GM12872 (cell line): ENCODE data around the gene PPP2R2C.

Experiments used
- CTCF ChIP-seq: IDR thresholded peaks from 3 replicates; pipeline ENCODE4 v1.5.1; 2011; ENCODE audit warnings: low read depth, mild to moderate bottlenecking, low read length, moderate library complexity; ENCODE audit not compliant: insufficient read depth

Gene PPP2R2C

GRCh38 chr4:6472387-6473263 is at the start of gene PPP2R2C:
PPP2R2C (minus strand) TSS chr4:6472614; CDS start chr4:6472229, 385 bp downstream.
- no peak for TF ChIP-seq CTCF

- no peak for TF ChIP-seq CTCF
These were observed 48.6 kb upstream of the PPP2R2C start for GRCh38 chr4:6520978-6521377.

DNA sequence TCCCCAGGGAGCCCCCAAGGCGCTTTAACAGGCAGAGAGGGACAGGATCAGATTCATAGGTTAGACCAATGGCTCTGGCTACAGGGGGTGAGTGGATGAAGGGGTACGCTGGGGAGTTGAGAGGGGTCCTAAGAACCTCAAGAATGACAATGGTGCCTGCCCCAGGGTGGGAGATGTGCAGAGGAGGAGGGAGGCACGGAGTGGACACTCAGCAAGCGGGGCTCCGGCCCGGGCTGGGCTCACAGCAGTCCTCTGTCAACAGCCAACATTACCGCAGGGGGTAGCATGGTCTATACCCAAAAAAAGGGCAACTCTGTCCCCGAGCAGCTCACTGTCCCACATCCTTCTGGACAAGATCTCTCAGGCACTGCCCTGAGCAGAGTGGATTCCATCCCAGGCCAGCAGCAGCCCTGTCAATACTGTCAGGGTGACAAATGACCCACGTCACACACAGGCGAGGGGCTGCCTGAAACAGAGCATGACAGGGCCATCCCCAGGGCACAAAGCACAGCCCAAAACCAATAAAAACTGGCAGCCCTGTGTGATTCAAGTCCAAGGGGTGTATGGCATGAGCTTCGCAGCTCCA is 47.7 kb upstream of the PPP2R2C start:
- no peak for TF ChIP-seq CTCF

- TF ChIP-seq CTCF: no peak
These were observed 44.8 kb upstream of the PPP2R2C start for GRCh38 chr4:6517171-6517570.

GRCh38 chr4:6516762-6517161 is 44.3 kb upstream of the PPP2R2C start:
- no peak for TF ChIP-seq CTCF

GRCh38 chr4:6516281-6516680 is 43.9 kb upstream of the PPP2R2C start:
- TF ChIP-seq CTCF: no peak

DNA sequence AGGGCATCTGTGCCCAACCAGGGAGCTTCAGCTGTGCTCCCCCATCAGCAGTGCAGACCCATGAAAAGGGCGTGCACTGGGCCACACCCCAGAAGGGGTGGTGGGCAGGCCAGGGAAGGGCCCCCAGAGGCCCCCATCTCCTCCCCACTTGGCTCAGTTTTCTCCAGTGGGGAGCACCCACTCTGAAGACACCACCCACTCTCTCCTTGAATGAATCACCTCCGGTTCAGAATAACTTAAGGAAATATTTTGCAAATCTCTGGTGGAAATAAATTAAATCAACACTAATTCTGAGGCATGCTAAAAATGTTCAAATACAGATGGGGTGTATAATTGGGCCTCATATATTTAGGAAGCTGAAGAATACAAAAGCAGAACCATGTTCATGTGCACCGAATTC is 41.3 kb upstream of the PPP2R2C start:
- TF ChIP-seq CTCF: no peak
